Gastroesophageal sphincter (tissue), 4 donors: ENCODE data around the gene DOC2A. TPM values are rescaled to one million over a fixed set of nuclear protein-coding genes. Genes with fewer than 3 reads are reported as not detected.

ENCODE experiments used
- ATAC-seq: fragments of 150-250 bp; one replicate; pipeline ENCODE4 v1.9.1; 2016; ENCODE audit warnings: mild to moderate bottlenecking, moderate library complexity
- H3K27ac ChIP-seq, 4 donors: fragments of 200-600 bp; sonication (generic) in 3 of 4; 1 replicate in 3 of 4; 2 replicates in 1 of 4; pipeline ENCODE4 v1.5.1; 2016 to 2019
- H3K27me3 ChIP-seq: fragments of 200-600 bp; sonication (generic); one replicate; pipeline ENCODE4 v1.5.1; 2019
- H3K36me3 ChIP-seq, 2 donors: fragments of 200-600 bp; sonication (generic); one replicate each; pipeline ENCODE4 v1.5.1; 2019; ENCODE audit warnings: control low read depth in 1 of 2
- H3K4me1 ChIP-seq, 3 donors: fragments of 200-600 bp; sonication (generic); 1 replicate in 2 of 3; 2 replicates in 1 of 3; pipeline ENCODE4 v1.5.1; 2016 to 2019; ENCODE audit warnings: control low read depth in 2 of 3
- H3K4me3 ChIP-seq, 2 donors: fragments of 200-600 bp; sonication (generic); one replicate each; pipeline ENCODE4 v1.5.1; 2019; ENCODE audit warnings: mild to moderate bottlenecking in 1 of 2, moderate library complexity in 1 of 2
- H3K9me3 ChIP-seq, 3 donors: fragments of 200-600 bp; sonication (generic); one replicate each; pipeline ENCODE4 v1.5.1; 2017 to 2019; ENCODE audit warnings: control low read depth in 2 of 3
- CTCF ChIP-seq, 4 experiments: fragments of 200-600 bp in 2 of 4; fragments of 450-650 bp in 2 of 4; sonication (generic) in 1 of 4; IDR thresholded peaks; one replicate each; pipeline ENCODE4 v1.5.1; 2017 to 2019; ENCODE audit warnings: antibody characterized with exemption in 4 of 4, mild to moderate bottlenecking in 2 of 4, moderate library complexity in 2 of 4
- EP300 ChIP-seq: sonication (generic); formaldehyde crosslinking; IDR thresholded peaks from one replicate; pipeline ENCODE4 v1.6.1; 2017; ENCODE audit warnings: antibody characterized with exemption, mild to moderate bottlenecking
- POLR2A ChIP-seq, 2 donors: fragments of 450-650 bp; IDR thresholded peaks; one replicate each; pipeline ENCODE4 v1.6.1; 2017; ENCODE audit warnings: antibody characterized with exemption in 2 of 2, mild to moderate bottlenecking in 2 of 2, moderate library complexity in 1 of 2
- POLR2AphosphoS5 ChIP-seq: sonication (generic); formaldehyde crosslinking; IDR thresholded peaks from one replicate; pipeline ENCODE4 v1.6.1; 2017; ENCODE audit warnings: antibody characterized with exemption
- WGBS, 2 donors: methylation state at CpG; one replicate each; pipeline ENCODE4 v1.1.5; 2018; ENCODE audit warnings: low coverage in 1 of 2; 5-methylcytosine and 5-hydroxymethylcytosine counted together
- total RNA-seq, 4 donors: library from RNA; depleted of rRNA; stranded (reverse); fragments of >200 nt; gene quantifications; one replicate each; pipeline ENCODE4 v1.1.0, GENCODE V29; 2016

The DOC2A gene
- total RNA-seq, 4 donors from 2014 or later: 0.77 to 0.81 (median 0.78) TPM; not detected in 1

DNA sequence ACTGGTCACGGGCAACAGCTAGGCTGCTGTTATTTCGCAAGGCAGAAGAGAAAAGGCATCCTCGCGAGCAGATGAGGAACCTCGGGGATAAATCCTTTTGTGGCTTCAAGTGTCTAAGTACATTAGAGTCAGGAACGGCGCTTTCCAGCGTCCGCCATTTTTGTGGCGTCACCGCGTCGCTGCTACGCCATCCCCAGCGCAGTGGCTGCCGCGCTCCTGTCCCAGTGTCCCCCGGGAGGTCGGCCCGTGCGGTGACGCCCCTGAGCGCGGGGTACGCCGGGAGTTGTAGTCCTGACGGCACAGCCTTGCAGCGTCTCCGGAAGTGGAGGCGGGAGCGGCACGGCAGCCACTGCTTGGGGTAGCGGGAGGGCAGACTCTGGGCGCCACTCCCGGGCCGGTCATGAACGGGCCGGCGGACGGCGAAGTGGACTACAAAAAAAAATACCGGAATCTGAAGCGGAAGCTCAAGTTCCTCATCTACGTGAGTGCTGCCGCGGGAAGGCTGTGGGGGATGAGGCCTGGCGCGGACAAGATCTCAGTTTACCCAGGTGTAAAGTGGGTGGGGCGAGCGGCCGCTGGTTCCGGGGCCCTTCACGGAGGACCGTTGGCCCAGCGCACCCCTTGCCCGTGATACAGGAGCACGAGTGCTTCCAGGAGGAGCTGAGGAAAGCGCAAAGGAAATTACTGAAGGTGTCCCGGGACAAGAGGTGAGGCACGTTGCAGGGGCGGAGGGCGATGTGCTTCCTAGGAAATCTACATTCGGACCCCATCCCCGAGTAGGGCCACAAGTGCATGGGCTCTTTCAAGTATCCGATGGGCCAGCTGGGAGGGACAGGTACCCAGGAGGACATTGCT lies 14.7 kb downstream of the DOC2A start, which contains the start of gene INO80E:
TSS of gene INO80E (plus strand) at position 331 of the 855 bp plus-strand sequence. CDS start at position 401, 70 bp downstream.
- Histone ChIP-seq H3K27ac (peak within 1 kb of the TSS; percentile 92 to 99 (median 98)), H3K36me3 (peaks cover 0 to 62% of the 10 kb centered on the region in 2 donors), H3K27me3 (no peaks in the 10 kb centered on the region), H3K4me1 (peaks cover 3 to 35% (median 11%) of the 10 kb centered on the region in 3 donors), H3K9me3 (no peaks in the 10 kb centered on the region), H3K4me3 (peak within 1 kb of the TSS; percentile 76 to 80)
- ATAC-seq: peak; percentile 99
- TF ChIP-seq POLR2A (IDR thresholded peaks at IDR 0.05): peak in 1 of 2 donors; percentile 29
- TF ChIP-seq EP300: no peak
- TF ChIP-seq POLR2AphosphoS5: peak; percentile 64
- peak in 2 of 4 experiments; percentile 6 to 26 for TF ChIP-seq CTCF (IDR thresholded peaks at IDR 0.05)
- WGBS, 2 donors: 0% methylated on average over 1 to 26 of the region's 65 CpGs

GRCh38 chr16:29995324-29995910 lies 15.4 kb downstream of the DOC2A start, which contains the start of gene HIRIP3:
Gene HIRIP3 (minus strand): TSS chr16:29995617. CDS start chr16:29995605, 12 bp downstream.
- peak within 1 kb of the TSS; percentile 92 to 99 (median 98) for H3K27ac ChIP-seq
- peak; percentile 83 for ATAC-seq
- peaks cover 3 to 35% (median 11%) of the 10 kb centered on the region in 3 donors for H3K4me1 ChIP-seq
- H3K9me3 ChIP-seq: no peaks in the 10 kb centered on the region
- H3K27me3 ChIP-seq: no peaks in the 10 kb centered on the region
- WGBS, 2 donors: 0% methylated on average over 2 to 9 of the region's 53 CpGs
- peak within 1 kb of the TSS; percentile 76 to 80 for H3K4me3 ChIP-seq
- TF ChIP-seq POLR2A (IDR thresholded peaks at IDR 0.05) (peak in 1 of 2 donors; percentile 46), CTCF (IDR thresholded peaks at IDR 0.05) (no peak), POLR2AphosphoS5 (peak; percentile 76)
- H3K36me3 ChIP-seq: peaks cover 0 to 62% of the 10 kb centered on the region in 2 donors

DNA sequence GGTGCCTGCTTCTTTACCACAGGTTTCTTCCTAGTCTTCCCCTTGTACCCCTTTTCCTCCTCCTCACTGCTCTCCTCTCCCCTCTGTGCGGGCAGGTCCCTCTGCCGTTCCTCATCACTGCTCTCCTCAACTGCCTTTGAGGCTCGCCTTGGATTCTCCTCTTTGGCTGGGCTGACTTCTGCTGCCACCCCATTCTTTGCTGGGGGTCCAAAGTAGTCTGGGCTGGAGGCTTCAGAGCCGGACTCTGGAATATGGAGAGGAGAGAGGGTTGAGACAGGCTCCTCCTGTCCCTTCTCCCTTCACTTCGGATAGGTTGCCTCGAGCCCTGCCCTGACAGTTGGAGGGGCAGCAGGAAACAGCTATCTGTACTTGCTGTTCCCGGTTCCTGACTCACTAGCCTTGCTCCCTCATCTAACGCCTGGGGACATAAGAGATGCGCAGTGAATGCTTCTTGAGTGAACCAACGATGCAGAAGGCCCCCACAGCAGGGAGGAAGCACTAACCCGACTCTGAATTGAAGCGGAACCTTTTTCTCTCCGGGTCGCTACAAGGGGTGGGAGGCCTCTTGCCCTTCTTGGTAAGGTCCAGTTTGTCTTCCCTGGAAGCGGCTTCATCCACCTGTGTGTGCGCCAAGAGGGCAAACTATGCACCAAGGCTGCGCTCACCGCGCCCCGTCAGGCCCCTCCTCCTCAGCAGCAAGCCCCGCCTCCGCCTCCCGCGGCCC lies 16.1 kb downstream of the DOC2A start:
- Histone ChIP-seq H3K4me1 (peaks cover 3 to 35% (median 11%) of the 10 kb centered on the region in 3 donors), H3K9me3 (no peaks in the 10 kb centered on the region), H3K36me3 (peaks cover 0 to 62% of the 10 kb centered on the region in 2 donors), H3K4me3 (peak overlapping the region; percentile 76 to 80), H3K27me3 (no peaks in the 10 kb centered on the region), H3K27ac (peak overlapping the region; percentile 92 to 99 (median 98))
- ATAC-seq: peak; percentile 31
- TF ChIP-seq CTCF (IDR thresholded peaks at IDR 0.05): no peak
- TF ChIP-seq POLR2A (IDR thresholded peaks at IDR 0.05): no peak
- TF ChIP-seq EP300: no peak
- TF ChIP-seq POLR2AphosphoS5: no peak
- WGBS, 2 donors: 13 to 16% methylated on average over 9 to 11 of the region's 24 CpGs

DNA sequence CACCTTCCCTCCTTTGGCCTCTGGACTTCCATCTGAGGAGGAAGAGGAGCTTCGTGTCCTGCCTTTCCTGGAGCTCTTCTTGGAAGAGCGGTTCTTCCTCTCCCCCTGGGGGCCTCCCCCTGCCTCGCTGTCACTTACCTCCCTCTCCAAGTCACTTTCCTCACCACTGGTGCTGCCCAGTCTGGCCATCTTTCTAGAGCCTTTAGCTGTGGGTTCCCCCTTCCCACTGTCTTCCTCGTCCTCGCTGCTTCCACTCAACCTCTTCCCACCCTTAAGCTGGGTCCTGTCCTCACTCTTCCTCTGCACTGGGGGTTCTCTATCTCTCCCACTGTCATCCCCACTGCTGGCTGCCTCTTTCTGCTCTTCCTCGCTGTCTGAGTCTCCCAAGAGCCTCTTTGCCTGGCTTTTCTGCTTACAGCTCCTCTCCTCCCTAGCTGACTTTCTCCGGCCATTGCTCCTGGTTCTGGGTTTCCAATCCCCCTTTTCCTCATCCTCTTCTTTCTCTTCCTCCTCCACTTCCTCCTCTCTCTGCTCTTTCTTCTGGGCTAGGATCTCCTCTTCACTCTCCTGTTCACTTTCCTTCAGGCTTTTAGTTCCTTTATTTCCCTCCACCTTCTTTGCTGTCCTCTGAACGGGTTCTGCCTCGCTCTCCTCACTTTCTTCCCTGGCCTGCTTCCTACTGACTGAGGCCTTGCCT lies 16.8 kb downstream of the DOC2A start:
- ATAC-seq: no peak
- H3K4me3 ChIP-seq: no peak overlapping the region
- no peaks in the 10 kb centered on the region for H3K9me3 ChIP-seq
- H3K4me1 ChIP-seq: peaks cover 3 to 35% (median 11%) of the 10 kb centered on the region in 3 donors
- 86 to 100% methylated on average over 2 to 9 of the region's 9 CpGs for WGBS, 2 donors
- no peak for TF ChIP-seq POLR2A (IDR thresholded peaks at IDR 0.05)
- no peak for TF ChIP-seq POLR2AphosphoS5
- no peak for TF ChIP-seq CTCF (IDR thresholded peaks at IDR 0.05)
- no peak for TF ChIP-seq EP300
- no peaks in the 10 kb centered on the region for H3K27me3 ChIP-seq
- peak overlapping the region in 3 of 4 donors; percentile 92 to 99 (median 98) for H3K27ac ChIP-seq
- peaks cover 0 to 62% of the 10 kb centered on the region in 2 donors for H3K36me3 ChIP-seq
